GDM1 (cell line): ENCODE data around the gene RASSF5.
A peak's percentile ranks its signal among the peaks of the same experiment; 100 is the strongest.
"Not testable (repeated sequence)": the region's sequence is repeated elsewhere in the genome, so short reads cannot be mapped to it uniquely, and the experiment has no call there.

Source experiments
- DNase-seq: peaks from one replicate; lab custom pipeline; 2025; lab: John Stamatoyannopoulos, UW

Gene RASSF5

GRCh38 chr1:206477110-206477509 is 30.2 kb upstream of the RASSF5 start:
- no peak for DNase-seq

- DNase-seq = no peak
Measured at GRCh38 chr1:206477581-206478380, 29.6 kb upstream of the RASSF5 start.

- no peak for DNase-seq
Measured at GRCh38 chr1:206478746-206479145, 28.6 kb upstream of the RASSF5 start.

- DNase-seq = peak; percentile 39
Measured at GRCh38 chr1:206479183-206480125, 27.9 kb upstream of the RASSF5 start.

GRCh38 chr1:206480211-206480610 is 27.1 kb upstream of the RASSF5 start:
- no peak for DNase-seq

- DNase-seq = no peak
Measured at GRCh38 chr1:206482611-206483010, 24.7 kb upstream of the RASSF5 start.

- DNase-seq = not testable (repeated sequence)
Measured at GRCh38 chr1:206483864-206484263, 23.5 kb upstream of the RASSF5 start.

GRCh38 chr1:206484901-206485300 is 22.4 kb upstream of the RASSF5 start:
- no peak for DNase-seq

GRCh38 chr1:206486995-206487788 is 20.1 kb upstream of the RASSF5 start:
- DNase-seq = no peak

- no peak for DNase-seq
Measured at GRCh38 chr1:206487970-206488369, 19.4 kb upstream of the RASSF5 start.

GRCh38 chr1:206488466-206488865 is 18.9 kb upstream of the RASSF5 start:
- no peak for DNase-seq

GRCh38 chr1:206489980-206490770 is 17.2 kb upstream of the RASSF5 start:
- peak; percentile 62 for DNase-seq

- no peak for DNase-seq
Measured at GRCh38 chr1:206490771-206491405, 16.4 kb upstream of the RASSF5 start.

GRCh38 chr1:206491616-206492015 is 15.7 kb upstream of the RASSF5 start:
- no peak for DNase-seq

- no peak for DNase-seq
Measured at GRCh38 chr1:206492589-206492988, 14.7 kb upstream of the RASSF5 start.

GRCh38 chr1:206493279-206493678 is 14.1 kb upstream of the RASSF5 start:
- no peak for DNase-seq

- no peak for DNase-seq
Measured at GRCh38 chr1:206495011-206495461, 12.3 kb upstream of the RASSF5 start.

- no peak for DNase-seq
Measured at GRCh38 chr1:206495493-206496046, 11.8 kb upstream of the RASSF5 start.

- DNase-seq = no peak
Measured at GRCh38 chr1:206496131-206496793, 11.1 kb upstream of the RASSF5 start.

- DNase-seq = no peak
Measured at GRCh38 chr1:206497363-206497762, 10.0 kb upstream of the RASSF5 start.
